Heart right ventricle (tissue), 16 donors: ENCODE measurements around the gene ANKRD7. TPM values are rescaled to one million over a fixed set of nuclear protein-coding genes. Genes with fewer than 3 reads are reported as not detected.

Experiments used
- ATAC-seq, 8 donors: fragments of 200-7000 bp; cut with Tn5 transposase; one replicate each; pipeline ENCODE4 v1.9.1; 2020; ENCODE audit warnings: mild to moderate bottlenecking in 8 of 8, moderate library complexity in 8 of 8, moderate number of reproducible peaks in 1 of 8
- DNase-seq, 2 donors: peaks; one replicate each; pipeline ENCODE4 v3.0.0-alpha.2; 2020
- H3K27ac ChIP-seq, 10 donors: fragments of 200-600 bp; sonication (generic) in 2 of 10; one replicate each; pipeline versions ENCODE4 v1.5.0 to v1.8.0; 2020 to 2022; ENCODE audit warnings: mild to moderate bottlenecking in 3 of 10
- H3K27me3 ChIP-seq, 7 donors: fragments of 200-600 bp; one replicate each; pipeline ENCODE4 v1.8.0; 2021 to 2022; ENCODE audit warnings: mild to moderate bottlenecking in 2 of 7
- H3K36me3 ChIP-seq, 9 donors: fragments of 200-600 bp; sonication (generic) in 1 of 9; one replicate each; pipeline versions ENCODE4 v1.5.0 to v1.8.0; 2020 to 2022; ENCODE audit warnings: mild to moderate bottlenecking in 2 of 9
- H3K4me1 ChIP-seq, 9 donors: fragments of 200-600 bp; sonication (generic) in 1 of 9; one replicate each; pipeline versions ENCODE4 v1.5.0 to v1.8.0; 2020 to 2022; ENCODE audit warnings: mild to moderate bottlenecking in 4 of 9
- H3K4me3 ChIP-seq, 10 donors: fragments of 200-600 bp; sonication (generic) in 2 of 10; one replicate each; pipeline versions ENCODE4 v1.5.0 to v1.8.0; 2020 to 2022; ENCODE audit warnings: mild to moderate bottlenecking in 7 of 10, moderate library complexity in 2 of 10
- H3K9me3 ChIP-seq, 11 donors: fragments of 200-600 bp in 10 of 11; sonication (generic) in 2 of 11; one replicate each; pipeline versions ENCODE4 v1.5.0 to v1.8.0; 2013 to 2022; ENCODE audit warnings: mild to moderate bottlenecking in 2 of 11, control low read depth in 1 of 11, moderate library complexity in 1 of 11
- whole genome bisulfite sequencing, 2 donors: extraction: QIAGEN DNeasy Blood & Tissue Kit; methylation state at CpG; one replicate each; pipeline ENCODE4 v1.1.7; 2013; ENCODE audit warnings: inconsistent platforms in 1 of 2; 5-methylcytosine and 5-hydroxymethylcytosine counted together
- intact Hi-C, 10 donors: fragments of 100-400 bp; cut with DNase I; formaldehyde crosslinking; loops; one replicate each; pipeline versions ENCODE4 v1.11.1 to v1.14.2; 2022
- long read RNA-seq, 3 donors: library from polyadenylated mRNA; unstranded; transcript quantifications; one replicate each; pipeline ENCODE4 v2.0.0, GENCODE V29; 2020 to 2021
- polyA plus RNA-seq, 2 donors: library from polyadenylated mRNA; stranded (reverse); fragments of 200-250 nt; gene quantifications; one replicate each; pipeline ENCODE4 v1.2.3, GENCODE V29; 2013
- total RNA-seq, 10 donors: library from RNA; stranded (reverse); fragmentation: NEBNext Ultra II Directional in 3 of 10; extraction: Animal tissue kit (Norgen Biotek cat#: 25700) in 3 of 10; gene quantifications; one replicate each; pipeline versions ENCODE4 v1.2.1 to v1.2.4, GENCODE V29; 2021 to 2023
- TF ChIP-seq, protein P1 (sequence below), 9 donors: fragments of 200-600 bp; sonication (generic) in 2 of 9; IDR thresholded peaks; one replicate each; pipeline versions ENCODE4 v1.5.0 to v1.8.0; 2021 to 2022; ENCODE audit warnings: antibody characterized with exemption in 9 of 9, mild to moderate bottlenecking in 5 of 9, moderate library complexity in 1 of 9
- donor health status: Arrhythmogenic right ventricular cardiomyopathy.
- donor health status: ischemic (EF 13 %, LVEDD 7.1; RV severe dilation, severe dysfunction).
- donor health status: healthy with polysubstance abuse.
- donor health status: DM: no; HTN: yes; CAD: no.
- donor health status: DM: no; HTN: no; CAD: no.
- donor health status: ischemic (EF 25% LVEDD 6.9; RV normal size, moderate dysfunction).
- donor health status: ischemic (EF 25% LVEDD 5.7; RV mildly dilated, moderate dysfunction).
- donor health status: healthy.
- donor health status: DM: yes; HTN: yes; CAD: no.
- donor health status: Ischemic cardiomyopathy.
- donor health status: ischemic (EF 35%, LVEDD 5.7; RV mildly dilated, moderate dysfunction).
- donor health status: nonischemic (EF 11% LVEDD 7.7; RV severe dilation, severe dysfunction).
- donor health status: DM: yes; HTN: yes; CAD: no.
- donor health status: PGD.
- donor health status: ischemic (EF 29% LVEDD 5.4; RV normal size, mild dysfunction).
- donor health status: nonischemic (EF 23%, LVEDD 6.1; RV moderate dilation, normal function).

ANKRD7 gene, protein sequence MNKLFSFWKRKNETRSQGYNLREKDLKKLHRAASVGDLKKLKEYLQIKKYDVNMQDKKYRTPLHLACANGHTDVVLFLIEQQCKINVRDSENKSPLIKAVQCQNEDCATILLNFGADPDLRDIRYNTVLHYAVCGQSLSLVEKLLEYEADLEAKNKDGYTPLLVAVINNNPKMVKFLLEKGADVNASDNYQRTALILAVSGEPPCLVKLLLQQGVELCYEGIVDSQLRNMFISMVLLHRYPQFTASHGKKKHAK
- total RNA-seq (1 to 10 TPM in 3 of 10 donors, under 1 TPM in 3, not detected in 4; 0.30 to 1.8 (median 1.2) TPM), polyA plus RNA-seq (under 1 TPM; 0.07 to 0.88 TPM)
- long read RNA-seq, donor 1, partial matches to known transcripts: 0 of 1 reads
- long read RNA-seq, donor 1, other reads (novel, unspliced or antisense): 1 of 1 reads
- long read RNA-seq, donor 2: 0 reads
- long read RNA-seq, donor 3: 0 reads

DNA sequence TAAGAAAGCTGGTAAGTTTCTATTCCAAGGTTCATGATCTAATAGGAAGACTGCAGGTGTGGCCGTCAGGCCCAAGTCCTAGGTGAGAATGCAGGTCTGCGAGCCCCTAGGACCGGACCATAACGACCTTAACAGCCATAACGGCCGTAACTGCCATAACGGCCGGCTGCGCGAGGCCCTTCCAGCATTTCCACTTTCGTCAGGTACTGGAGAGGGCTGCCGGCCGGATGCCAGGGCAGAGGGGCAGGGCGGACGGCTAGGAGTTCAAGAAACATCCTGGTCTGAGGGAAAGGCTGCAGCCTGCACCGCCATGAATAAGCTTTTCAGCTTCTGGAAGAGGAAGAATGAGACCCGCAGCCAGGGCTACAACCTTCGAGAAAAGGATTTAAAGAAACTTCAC lies at the start of gene ANKRD7:
ANKRD7 (plus strand) TSS at position 184 of the 400 bp plus-strand sequence; CDS start at position 311, 127 bp downstream.
- TF ChIP-seq, protein P1, sequence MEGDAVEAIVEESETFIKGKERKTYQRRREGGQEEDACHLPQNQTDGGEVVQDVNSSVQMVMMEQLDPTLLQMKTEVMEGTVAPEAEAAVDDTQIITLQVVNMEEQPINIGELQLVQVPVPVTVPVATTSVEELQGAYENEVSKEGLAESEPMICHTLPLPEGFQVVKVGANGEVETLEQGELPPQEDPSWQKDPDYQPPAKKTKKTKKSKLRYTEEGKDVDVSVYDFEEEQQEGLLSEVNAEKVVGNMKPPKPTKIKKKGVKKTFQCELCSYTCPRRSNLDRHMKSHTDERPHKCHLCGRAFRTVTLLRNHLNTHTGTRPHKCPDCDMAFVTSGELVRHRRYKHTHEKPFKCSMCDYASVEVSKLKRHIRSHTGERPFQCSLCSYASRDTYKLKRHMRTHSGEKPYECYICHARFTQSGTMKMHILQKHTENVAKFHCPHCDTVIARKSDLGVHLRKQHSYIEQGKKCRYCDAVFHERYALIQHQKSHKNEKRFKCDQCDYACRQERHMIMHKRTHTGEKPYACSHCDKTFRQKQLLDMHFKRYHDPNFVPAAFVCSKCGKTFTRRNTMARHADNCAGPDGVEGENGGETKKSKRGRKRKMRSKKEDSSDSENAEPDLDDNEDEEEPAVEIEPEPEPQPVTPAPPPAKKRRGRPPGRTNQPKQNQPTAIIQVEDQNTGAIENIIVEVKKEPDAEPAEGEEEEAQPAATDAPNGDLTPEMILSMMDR (IDR thresholded peaks at IDR 0.05): no peak
- Histone ChIP-seq H3K36me3 (no peaks in the 10 kb centered on the region), H3K27me3 (no peaks in the 10 kb centered on the region), H3K4me3 (no peak within 1 kb of the TSS), H3K4me1 (no peaks in the 10 kb centered on the region), H3K9me3 (no peaks in the 10 kb centered on the region), H3K27ac (no peak within 1 kb of the TSS)
- DNase-seq (no peak), ATAC-seq (no peak)
- intact Hi-C loops: no loop called here
- 92% methylated on average over 18 of the region's 18 CpGs for WGBS, 2 donors

DNA sequence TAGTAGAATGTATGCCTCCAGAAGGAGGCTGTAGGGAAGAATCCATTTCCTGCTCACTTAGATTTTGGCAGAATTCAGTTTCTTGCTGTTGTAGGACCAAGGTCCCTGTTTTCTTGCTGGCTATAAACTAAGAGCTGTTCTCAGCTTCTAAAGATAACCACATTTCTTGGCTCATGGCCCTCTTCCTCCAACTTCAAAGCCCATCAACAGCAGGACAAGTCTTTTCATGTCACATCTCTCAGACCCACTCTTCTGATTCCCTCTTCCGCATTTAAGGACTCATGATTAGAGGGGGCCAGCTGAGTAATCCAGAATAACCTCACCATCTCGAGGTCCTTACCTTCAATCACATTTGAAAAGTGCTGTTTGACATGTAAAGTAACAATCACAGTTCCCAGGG lies 48.8 kb upstream of the ANKRD7 start:
- intact Hi-C loops: no loop called here
- Histone ChIP-seq H3K27ac (no peak overlapping the region), H3K36me3 (no peaks in the 10 kb centered on the region), H3K27me3 (peaks cover 0 to 4% (median 0%) of the 10 kb centered on the region in 7 donors), H3K9me3 (no peaks in the 10 kb centered on the region), H3K4me1 (peaks cover 0 to 8% (median 0%) of the 10 kb centered on the region in 9 donors), H3K4me3 (no peak overlapping the region)
- TF ChIP-seq, protein P1 (IDR thresholded peaks at IDR 0.05): no peak
- no peak for DNase-seq
- no peak for ATAC-seq
- 33 to 34% methylated on average over 2 of the region's 2 CpGs for WGBS, 2 donors

DNA sequence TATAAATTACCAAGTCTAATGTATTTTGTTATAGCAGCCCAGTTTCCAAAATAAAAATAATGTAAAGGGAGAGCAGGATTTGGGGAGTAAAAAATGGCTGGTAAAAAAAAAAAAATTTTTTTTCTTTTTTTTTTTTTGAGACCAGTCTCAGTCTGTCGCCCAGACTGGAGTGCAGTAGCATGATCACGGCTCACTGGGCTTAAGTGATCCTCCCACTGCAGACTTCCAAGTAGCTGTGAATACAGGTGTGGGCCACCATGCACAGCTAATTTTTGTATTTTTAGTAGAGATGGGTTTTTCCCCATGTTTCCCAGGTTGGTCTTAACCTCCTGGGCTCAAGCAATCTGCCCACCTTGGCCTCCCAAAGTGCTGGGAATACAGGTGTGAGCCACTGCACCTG lies 45.3 kb upstream of the ANKRD7 start:
- 85 to 97% methylated on average over 2 of the region's 2 CpGs for WGBS, 2 donors
- TF ChIP-seq, protein P1 (IDR thresholded peaks at IDR 0.05): no peak
- ATAC-seq (no peak), DNase-seq (no peak)
- no peaks in the 10 kb centered on the region for H3K27me3 ChIP-seq
- intact Hi-C loops: no loop called here
- H3K27ac ChIP-seq: no peak overlapping the region
- H3K4me3 ChIP-seq: no peak overlapping the region
- peaks cover 3 to 10% (median 8%) of the 10 kb centered on the region in 9 donors for H3K4me1 ChIP-seq
- no peaks in the 10 kb centered on the region for H3K9me3 ChIP-seq
- no peaks in the 10 kb centered on the region for H3K36me3 ChIP-seq

DNA sequence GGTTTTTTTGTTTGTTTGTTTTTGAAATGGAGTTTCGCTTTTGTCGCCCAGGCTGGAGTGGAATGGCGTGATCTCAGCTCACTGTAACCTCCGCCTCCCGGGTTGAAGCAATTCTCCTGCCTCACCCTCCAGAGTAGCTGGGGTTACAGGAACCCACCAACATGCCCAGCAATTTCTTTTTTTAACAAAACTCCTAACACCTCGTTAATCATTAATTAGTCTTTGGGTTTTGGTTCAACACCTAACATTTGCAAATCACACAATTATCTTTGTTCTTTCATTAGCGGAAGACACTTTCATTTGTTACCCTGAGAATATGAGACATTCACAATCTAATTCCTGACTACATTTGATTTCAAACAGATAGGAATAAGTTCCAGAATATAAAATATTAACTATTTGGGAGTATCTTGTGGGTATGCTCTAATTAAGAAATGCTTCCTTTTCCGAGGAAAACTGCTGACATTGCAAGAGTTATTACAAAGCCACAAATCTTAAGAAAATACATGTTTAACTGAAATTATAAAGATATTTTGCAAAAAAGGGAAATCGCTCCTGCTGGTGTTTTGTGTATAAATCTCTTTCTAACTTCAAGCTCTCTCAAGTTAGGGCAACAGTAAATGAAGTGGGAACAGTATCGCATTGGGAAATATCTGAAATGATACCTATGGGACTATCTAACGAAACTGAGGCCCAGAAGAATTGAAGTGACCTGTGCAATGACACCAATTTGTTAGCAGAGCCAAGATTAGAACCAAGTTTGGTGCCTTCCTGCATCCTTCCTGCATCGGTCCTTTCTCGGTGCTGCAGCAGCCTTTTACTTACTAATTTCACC lies 41.7 kb upstream of the ANKRD7 start:
- Histone ChIP-seq H3K4me3 (peak overlapping the region; percentile 68 to 91 (median 87)), H3K9me3 (no peaks in the 10 kb centered on the region), H3K4me1 (peaks cover 4 to 38% (median 28%) of the 10 kb centered on the region in 9 donors), H3K27me3 (no peaks in the 10 kb centered on the region), H3K36me3 (peaks cover 0 to 15% (median 0%) of the 10 kb centered on the region in 9 donors), H3K27ac (peak overlapping the region in 9 of 10 donors; percentile 80 to 97 (median 89))
- 68 to 70% methylated on average over 13 of the region's 13 CpGs for WGBS, 2 donors
- DNase-seq (no peak), ATAC-seq (peak in 1 of 8 donors; percentile 14)
- TF ChIP-seq, protein P1 (IDR thresholded peaks at IDR 0.05): no peak
- intact Hi-C loops: no loop called here
